ENCODE measurements around the gene SERPINB13.

The SERPINB13 gene

GRCh38 chr18:63606526-63606925, 19.4 kb downstream of the SERPINB13 start:
- no peak for TF ChIP-seq CTCF (IDR thresholded peaks at IDR 0.05; ENCODE audit: low read depth, low read length, missing control alignments)
- no peak overlapping the region for H3K4me3 ChIP-seq (ENCODE audit: low read depth, low read length)
- in situ Hi-C loops (cut with HindIII; ENCODE audit: low sequenced_read_pairs) = no loop called here
- DNase-seq (ENCODE audit: low read depth) = no peak

GRCh38 chr18:63613420-63613819, 26.3 kb downstream of the SERPINB13 start:
- in situ Hi-C loops (cut with HindIII; ENCODE audit: low sequenced_read_pairs) = no loop called here
- TF ChIP-seq CTCF (IDR thresholded peaks at IDR 0.05; ENCODE audit: low read depth, low read length, missing control alignments) = no peak

GRCh38 chr18:63617049-63617914, 30.1 kb downstream of the SERPINB13 start:
- no peak overlapping the region for H3K4me3 ChIP-seq (ENCODE audit: low read depth, low read length)
- in situ Hi-C loops (cut with HindIII; ENCODE audit: low sequenced_read_pairs) = no loop called here
- no peak for TF ChIP-seq CTCF (IDR thresholded peaks at IDR 0.05; ENCODE audit: low read depth, low read length, missing control alignments)
- DNase-seq (ENCODE audit: low read depth) = no peak

More at GRCh38 chr18:63613420-63613819, 26.3 kb downstream of the SERPINB13 start:
- no peak overlapping the region for H3K4me3 ChIP-seq (ENCODE audit: low read depth, low read length)
- DNase-seq (ENCODE audit: low read depth) = no peak

GRCh38 chr18:63617915-63618234, 30.7 kb downstream of the SERPINB13 start:
- no peak for TF ChIP-seq CTCF (IDR thresholded peaks at IDR 0.05; ENCODE audit: low read depth, low read length, missing control alignments)
- in situ Hi-C loops (cut with HindIII; ENCODE audit: low sequenced_read_pairs) = no loop called here
- no peak for DNase-seq (ENCODE audit: low read depth)
- H3K4me3 ChIP-seq (ENCODE audit: low read depth, low read length) = no peak overlapping the region

GRCh38 chr18:63619661-63620060, 32.5 kb downstream of the SERPINB13 start:
- DNase-seq (ENCODE audit: low read depth) = no peak
- H3K4me3 ChIP-seq (ENCODE audit: low read depth, low read length) = no peak overlapping the region
- no peak for TF ChIP-seq CTCF (IDR thresholded peaks at IDR 0.05; ENCODE audit: low read depth, low read length, missing control alignments)
- in situ Hi-C loops (cut with HindIII; ENCODE audit: low sequenced_read_pairs) = no loop called here

GRCh38 chr18:63624863-63625262, 37.7 kb downstream of the SERPINB13 start:
- in situ Hi-C loops (cut with HindIII; ENCODE audit: low sequenced_read_pairs) = no loop called here

More at GRCh38 chr18:63624863-63625262, 37.7 kb downstream of the SERPINB13 start:
- no peak for TF ChIP-seq CTCF (IDR thresholded peaks at IDR 0.05; ENCODE audit: low read depth, low read length, missing control alignments)
- no peak for DNase-seq (ENCODE audit: low read depth)
- H3K4me3 ChIP-seq (ENCODE audit: low read depth, low read length) = no peak overlapping the region

All from astrocyte of the cerebellum (primary cell).